Stimulated activated CD4-positive, alpha-beta T cell treated with anti-CD3 and anti-CD28 coated beads, TNF-alpha, amount 100 ng/mL, for 24 hours (primary cell): Measurements from ENCODE around the gene GDPD4.

ENCODE experiments used
- DNase-seq, 3 experiments: peaks; one replicate each; pipeline ENCODE4 v3.0.0-alpha.2; 2020; ENCODE audit warnings: low read depth in 3 of 3

GDPD4 gene

GRCh38 chr11:77244277-77245027 is 57.0 kb downstream of the GDPD4 start:
- DNase-seq = no peak

- no peak for DNase-seq
Measured at GRCh38 chr11:77236901-77237300, 64.6 kb downstream of the GDPD4 start.

- DNase-seq = no peak
Measured at GRCh38 chr11:77233011-77233410, 68.5 kb downstream of the GDPD4 start.

DNA sequence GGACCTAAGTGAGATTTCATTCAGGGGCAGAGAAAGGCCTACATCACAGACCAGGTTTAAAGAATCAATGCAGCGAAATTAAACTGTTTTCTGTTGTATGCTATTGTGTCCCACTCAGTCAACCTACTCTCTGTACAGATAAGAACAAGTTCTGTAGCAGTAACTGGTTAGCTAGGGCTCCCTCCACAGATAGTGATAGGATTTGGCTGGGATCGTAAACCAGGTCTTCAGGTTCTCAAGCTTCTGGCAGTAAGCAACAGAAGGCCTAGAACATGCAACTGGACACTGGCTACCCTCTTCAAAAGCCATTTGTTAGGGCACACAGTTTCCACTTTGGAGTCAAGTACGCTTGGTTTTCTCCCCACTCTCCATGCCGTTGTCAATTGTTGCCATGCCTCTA is 69.2 kb downstream of the GDPD4 start:
- DNase-seq = no peak

DNA sequence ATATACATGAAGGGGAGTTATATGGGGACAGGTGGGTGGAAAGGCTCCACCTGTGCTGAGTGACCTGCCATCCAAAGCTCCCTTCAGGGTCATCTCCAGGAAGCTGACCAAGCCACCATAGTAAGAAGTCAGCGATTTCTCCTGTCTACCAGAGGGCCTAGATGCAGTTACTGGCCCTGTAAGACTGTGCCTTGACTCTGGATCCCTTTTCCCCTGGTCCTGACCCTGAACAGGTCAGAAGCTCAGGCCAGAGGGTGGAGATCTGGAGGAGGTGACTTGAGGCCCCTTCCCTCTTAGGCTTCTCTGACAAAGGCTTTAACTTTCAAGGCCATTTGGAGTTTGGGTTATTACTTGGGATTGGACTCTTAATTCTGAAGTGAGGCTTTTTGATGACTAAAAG is 69.7 kb downstream of the GDPD4 start:
- no peak for DNase-seq

DNA sequence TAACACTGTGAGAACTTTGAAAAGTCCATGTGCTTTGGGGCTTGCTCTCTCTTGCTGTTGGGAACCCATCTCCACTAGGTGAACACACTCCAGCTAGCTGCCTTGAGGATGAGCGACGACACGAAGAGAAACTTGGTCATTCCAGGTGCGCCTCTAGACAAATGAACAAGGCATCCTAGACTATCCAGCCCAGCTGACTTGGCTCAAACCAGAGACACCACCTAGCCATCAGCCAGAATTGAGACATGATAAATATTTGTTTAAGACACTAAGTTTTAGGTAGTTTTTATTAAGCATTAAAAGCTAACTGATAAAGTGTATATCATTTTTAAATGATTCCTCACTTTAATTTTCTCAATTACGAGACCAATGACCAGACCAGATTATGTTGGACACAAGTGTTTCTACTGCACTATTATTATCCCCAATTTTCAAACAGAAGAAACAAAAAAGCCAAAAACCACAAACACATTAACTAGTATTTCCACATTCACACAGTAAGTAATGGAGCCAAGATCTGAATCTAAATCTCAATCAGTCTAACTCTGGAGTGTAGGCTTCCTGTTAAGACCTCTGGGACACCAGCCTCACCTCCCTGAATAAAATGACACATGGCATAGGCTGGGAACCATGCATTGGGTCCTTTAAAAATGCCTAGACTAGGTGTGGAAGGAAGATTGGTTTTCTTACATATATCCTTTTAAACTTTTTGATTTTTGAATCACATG is 70.4 kb downstream of the GDPD4 start:
- DNase-seq = no peak

DNA sequence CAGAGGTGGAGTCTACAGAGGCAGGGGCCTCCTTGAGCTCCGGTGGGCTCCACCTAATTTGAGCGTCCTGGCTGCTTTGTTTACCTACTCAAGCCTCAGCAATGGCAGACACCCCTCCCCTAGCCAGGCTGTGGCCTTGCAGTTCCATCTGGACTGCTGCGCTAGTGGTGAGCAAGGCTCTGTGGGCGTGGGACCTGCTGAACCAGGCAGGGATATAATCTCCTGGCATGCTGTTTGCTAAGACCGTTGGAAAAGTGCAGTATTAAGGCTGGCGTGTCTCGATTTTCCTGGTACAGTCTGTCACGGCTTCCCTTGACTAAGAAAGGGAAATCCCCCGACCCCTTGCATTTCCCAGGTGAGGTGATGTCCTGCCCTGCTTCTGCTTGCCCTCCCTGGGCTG is 77.7 kb downstream of the GDPD4 start:
- DNase-seq = no peak

DNA sequence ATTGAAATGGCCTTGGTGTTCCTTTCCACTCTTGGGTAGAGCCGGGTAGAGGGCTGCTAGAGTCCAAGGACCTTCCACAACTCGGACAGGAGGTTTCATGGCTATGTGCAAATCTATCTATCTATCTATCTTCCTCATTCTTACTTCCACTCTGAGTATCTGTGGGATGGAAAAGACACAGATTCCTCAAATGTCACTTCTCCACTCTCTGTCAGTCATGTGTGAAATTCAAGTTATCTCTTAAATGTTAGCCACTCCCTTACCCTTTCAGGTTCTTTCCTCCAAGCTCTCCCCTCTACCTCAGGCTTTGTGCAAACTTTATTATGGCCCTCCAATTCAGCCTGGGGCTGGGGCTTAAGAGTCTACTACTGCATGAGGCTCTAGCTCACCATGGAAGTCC is 84.3 kb downstream of the GDPD4 start:
- no peak for DNase-seq

- DNase-seq = no peak
Measured at GRCh38 chr11:77215106-77215505, 86.4 kb downstream of the GDPD4 start.

- DNase-seq = no peak
Measured at GRCh38 chr11:77214557-77214956, 86.9 kb downstream of the GDPD4 start.

GRCh38 chr11:77213589-77214428 is 87.7 kb downstream of the GDPD4 start:
- no peak for DNase-seq

GRCh38 chr11:77213029-77213579 is 88.4 kb downstream of the GDPD4 start:
- no peak for DNase-seq

GRCh38 chr11:77212314-77213007 is 89.0 kb downstream of the GDPD4 start:
- no peak for DNase-seq

GRCh38 chr11:77211594-77212251 is 89.8 kb downstream of the GDPD4 start:
- DNase-seq = no peak

- DNase-seq = no peak
Measured at GRCh38 chr11:77211040-77211451, 90.4 kb downstream of the GDPD4 start.

DNA sequence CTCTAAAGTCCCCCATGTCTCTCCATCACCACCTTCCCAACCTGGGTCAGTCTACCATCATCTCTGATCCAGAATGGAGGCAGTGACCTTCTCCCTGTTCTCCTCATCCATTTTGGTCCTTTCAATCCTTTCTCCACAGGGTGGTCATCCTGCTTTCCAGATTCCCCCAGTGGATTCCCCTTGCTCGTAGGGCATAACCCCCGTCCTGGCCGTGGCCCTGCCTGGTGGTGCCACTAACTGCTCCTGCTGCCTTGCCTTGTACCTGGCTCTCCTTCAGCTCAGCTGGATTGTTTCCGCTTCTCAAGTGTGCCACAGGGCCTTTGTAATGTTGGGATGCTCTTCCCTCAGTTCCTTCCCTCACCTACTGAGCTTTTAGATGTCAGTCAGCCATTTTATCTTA is 91.8 kb downstream of the GDPD4 start:
- DNase-seq = no peak

DNA sequence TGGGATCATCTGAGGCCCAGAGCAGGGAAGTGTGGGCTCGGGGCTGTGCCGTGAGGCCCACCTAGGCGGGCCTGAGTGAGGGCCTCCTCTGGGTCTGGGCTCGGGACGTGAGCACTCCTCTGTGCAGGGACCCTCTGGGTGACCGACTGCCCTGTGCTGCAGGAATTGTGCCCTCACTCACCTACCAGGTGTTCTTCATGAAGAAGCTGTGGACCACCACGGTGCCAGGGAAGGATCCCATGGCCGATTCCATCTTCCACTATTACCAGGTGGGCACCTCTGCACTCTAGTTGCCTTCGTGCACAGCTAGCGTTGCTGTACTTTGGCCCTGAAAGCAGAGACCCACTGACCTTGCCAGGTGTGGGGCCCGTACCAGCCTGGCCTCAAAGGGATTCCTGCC is 93.0 kb downstream of the GDPD4 start:
- no peak for DNase-seq

GRCh38 chr11:77207618-77208313 is 93.7 kb downstream of the GDPD4 start:
- no peak for DNase-seq

GRCh38 chr11:77207019-77207485 is 94.4 kb downstream of the GDPD4 start:
- DNase-seq = no peak
